Activated CD4-positive, alpha-beta T cell treated with anti-CD3 and anti-CD28 coated beads, Interleukin-2, amount 50 U/mL, for 24 hours (primary cell): ENCODE measurements around the gene FAXDC2.

Experiments
- DNase-seq, 2 donors: peaks; one replicate each; pipeline ENCODE4 v3.0.0-alpha.2; 2020; ENCODE audit warnings: low read depth in 1 of 2, low spot score in 1 of 2

FAXDC2 gene

GRCh38 chr5:154801083-154801482, 49.3 kb downstream of the FAXDC2 start:
- no peak for DNase-seq

- no peak for DNase-seq
Observed at GRCh38 chr5:154800582-154800981, 49.8 kb downstream of the FAXDC2 start.

DNA sequence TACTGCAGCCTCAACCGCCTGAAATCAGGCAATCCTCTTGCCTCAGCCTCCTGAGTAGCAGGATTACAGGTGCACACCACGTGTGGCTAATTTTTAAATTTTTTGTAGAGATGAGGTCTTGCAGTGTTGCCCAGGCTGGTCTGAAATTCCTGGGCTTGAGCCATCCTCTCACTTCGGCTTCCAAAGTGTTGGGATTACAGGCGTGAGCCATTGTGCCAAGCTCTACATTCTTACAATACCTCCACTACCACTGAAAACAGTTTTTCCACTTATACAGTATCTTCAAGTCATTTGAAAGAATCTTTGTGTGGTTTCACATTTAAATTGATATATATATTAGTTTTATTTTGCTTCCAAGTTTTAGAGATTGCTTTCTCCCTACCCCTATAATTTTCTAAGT, 52.6 kb downstream of the FAXDC2 start:
- no peak for DNase-seq

- DNase-seq: no peak
Observed at GRCh38 chr5:154795235-154795596, 55.2 kb downstream of the FAXDC2 start.

DNA sequence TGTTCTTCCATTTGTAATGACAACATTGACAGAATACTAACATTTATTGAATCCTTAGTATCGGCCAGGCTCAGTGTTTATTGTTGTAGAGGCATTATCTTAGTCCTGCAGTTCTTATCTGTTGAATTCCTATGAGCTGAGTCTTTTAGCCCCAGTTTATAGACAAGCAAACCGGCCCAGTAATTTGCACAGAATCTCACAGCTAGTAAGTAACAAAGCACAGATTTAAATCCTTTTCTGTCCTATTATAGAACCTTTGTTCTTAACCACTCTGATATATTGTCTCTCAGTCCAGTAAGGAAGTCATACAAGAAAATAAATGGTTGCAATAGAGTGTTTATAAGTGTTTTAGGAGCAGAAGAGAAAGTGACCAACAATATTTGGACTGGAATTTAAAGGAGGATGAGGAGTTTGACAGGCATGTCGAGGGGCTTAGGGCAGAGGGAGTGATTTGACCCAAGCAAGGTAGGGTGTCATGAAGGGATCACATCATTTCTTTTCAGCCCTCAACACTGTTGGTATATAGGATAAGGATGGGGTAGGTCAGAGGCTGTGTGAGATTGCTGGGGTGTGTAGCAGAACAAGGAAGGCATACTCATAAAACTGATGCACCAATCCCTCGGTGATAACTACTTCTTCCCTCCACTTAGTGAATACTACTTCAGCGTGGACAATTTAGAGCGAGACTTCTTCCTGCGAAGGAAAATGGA, 55.7 kb downstream of the FAXDC2 start:
- DNase-seq: no peak

DNA sequence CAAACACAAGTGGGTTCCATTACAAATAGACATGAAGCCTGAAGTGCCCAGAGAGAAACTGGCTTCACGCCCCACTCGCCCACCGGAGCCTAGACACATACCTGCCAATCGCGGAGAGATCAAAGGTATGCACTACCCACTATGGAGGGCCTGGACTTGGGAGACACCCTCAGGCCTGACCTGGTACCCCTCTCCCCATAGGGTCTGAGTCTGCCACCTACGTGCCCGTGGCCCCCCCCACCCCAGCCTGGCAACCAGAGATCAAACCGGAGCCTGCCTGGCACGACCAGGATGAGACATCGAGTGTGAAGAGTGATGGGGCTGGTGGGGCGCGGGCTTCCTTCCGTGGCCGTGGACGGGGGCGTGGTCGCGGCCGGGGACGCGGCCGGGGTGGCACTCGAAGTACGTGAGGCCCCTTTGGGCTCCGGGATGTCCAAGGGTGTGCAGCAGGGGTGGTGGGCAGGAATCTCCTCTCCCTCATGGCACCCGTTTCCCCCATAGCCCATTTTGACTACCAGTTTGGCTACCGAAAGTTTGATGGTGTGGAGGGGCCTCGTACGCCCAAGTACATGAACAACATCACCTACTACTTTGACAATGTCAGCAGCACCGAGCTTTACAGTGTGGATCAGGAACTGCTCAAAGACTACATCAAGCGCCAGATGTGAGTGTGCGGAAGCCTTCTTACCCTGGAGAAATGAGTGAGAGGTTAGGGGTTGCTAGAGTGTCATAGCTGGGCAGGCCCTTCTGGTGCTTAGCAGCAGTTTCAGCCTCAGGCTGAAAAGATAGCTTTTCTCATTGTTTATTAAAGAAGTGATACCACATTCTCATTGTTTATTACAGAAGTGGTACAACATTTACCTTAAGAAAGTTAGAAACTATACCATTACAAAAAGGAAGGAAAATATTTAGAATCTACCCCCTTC, 56.5 kb downstream of the FAXDC2 start:
- no peak for DNase-seq

- DNase-seq: no peak
Observed at GRCh38 chr5:154791535-154791934, 58.9 kb downstream of the FAXDC2 start.

- DNase-seq: no peak
Observed at GRCh38 chr5:154788212-154788611, 62.2 kb downstream of the FAXDC2 start.

- no peak for DNase-seq
Observed at GRCh38 chr5:154786414-154786813, 64.0 kb downstream of the FAXDC2 start.

DNA sequence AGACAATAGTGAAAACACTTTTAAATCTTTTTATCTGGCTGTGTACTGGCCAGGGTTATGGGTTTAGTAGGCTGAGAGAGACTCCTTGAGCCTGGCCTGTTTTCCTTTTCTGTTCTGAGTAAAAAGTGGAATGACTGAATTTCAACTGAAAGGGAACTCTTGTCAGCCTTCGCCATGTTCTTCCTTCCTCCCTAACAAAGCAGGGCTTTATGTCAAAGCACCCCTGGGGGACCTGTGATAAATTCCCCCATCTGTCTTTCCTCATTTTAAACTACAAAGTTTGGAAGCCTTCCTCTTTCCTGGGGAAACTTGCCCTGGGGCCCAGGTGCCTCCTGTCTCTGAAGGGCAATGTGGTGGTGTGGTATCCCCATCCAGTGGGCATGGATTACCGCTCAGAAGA, 65.5 kb downstream of the FAXDC2 start:
- no peak for DNase-seq

GRCh38 chr5:154783774-154784460, 66.5 kb downstream of the FAXDC2 start:
- DNase-seq: no peak

- no peak for DNase-seq
Observed at GRCh38 chr5:154782812-154783592, 67.4 kb downstream of the FAXDC2 start.

- no peak for DNase-seq
Observed at GRCh38 chr5:154782326-154782725, 68.1 kb downstream of the FAXDC2 start.

- DNase-seq: no peak
Observed at GRCh38 chr5:154780128-154780527, 70.3 kb downstream of the FAXDC2 start.

GRCh38 chr5:154779105-154779504, 71.3 kb downstream of the FAXDC2 start:
- DNase-seq: no peak

DNA sequence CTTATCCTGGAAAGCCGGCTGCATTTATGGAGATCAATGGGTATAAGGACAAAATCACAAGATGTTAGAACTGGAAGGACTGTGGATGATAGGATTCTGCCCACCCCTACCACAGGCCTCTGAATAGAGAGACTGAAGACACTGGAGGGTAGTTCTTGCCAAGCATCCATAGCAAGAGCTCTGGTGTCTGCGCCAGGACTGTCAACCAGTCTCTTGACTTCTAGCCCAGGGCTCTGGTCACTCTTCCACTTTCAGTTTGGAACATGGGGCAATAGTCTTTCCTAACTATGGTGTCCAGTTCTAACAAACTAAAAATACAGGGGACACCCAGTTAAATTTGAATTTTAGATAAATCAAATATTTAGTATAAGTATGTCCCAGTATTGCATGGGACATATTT, 71.9 kb downstream of the FAXDC2 start:
- no peak for DNase-seq

- DNase-seq: no peak
Observed at GRCh38 chr5:154776167-154776566, 74.2 kb downstream of the FAXDC2 start.

- DNase-seq: no peak
Observed at GRCh38 chr5:154773326-154773725, 77.1 kb downstream of the FAXDC2 start.

GRCh38 chr5:154771383-154771901, 79.0 kb downstream of the FAXDC2 start:
- DNase-seq: no peak

GRCh38 chr5:154770111-154770510, 80.3 kb downstream of the FAXDC2 start:
- DNase-seq: no peak
